ENCODE measurements around the gene POLR2J. TPM values are rescaled to one million over a fixed set of nuclear protein-coding genes. Genes with fewer than 3 reads are reported as not detected.

Gene POLR2J
- total RNA-seq, 1 donor from 2014 or later: 12.4 TPM

GRCh38 chr7:102436118-102436517, 42.6 kb downstream of the POLR2J start:
- DNase-seq: no peak

DNA sequence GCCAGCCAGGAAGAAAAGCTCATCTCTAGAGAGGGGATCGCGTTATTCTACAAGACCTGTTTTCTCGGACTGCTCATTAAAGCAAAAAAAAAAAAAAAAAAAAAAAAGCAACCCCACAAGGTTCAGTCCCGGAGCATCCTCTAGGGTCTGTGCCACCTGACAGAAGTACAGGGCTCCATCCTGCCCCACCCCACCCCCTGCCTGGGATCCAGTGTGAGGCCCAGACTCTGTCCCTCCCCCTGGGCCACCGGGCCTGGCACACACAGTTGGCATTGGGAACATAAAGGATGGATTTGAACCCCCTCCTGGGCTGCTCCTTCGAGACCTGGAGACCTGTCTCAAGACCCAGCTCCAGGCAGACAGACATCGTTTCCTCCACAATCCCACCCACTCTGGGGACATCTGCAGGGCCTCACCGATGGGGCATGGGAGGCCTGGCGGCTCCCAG, 44.7 kb downstream of the POLR2J start:
- no peak for DNase-seq

DNA sequence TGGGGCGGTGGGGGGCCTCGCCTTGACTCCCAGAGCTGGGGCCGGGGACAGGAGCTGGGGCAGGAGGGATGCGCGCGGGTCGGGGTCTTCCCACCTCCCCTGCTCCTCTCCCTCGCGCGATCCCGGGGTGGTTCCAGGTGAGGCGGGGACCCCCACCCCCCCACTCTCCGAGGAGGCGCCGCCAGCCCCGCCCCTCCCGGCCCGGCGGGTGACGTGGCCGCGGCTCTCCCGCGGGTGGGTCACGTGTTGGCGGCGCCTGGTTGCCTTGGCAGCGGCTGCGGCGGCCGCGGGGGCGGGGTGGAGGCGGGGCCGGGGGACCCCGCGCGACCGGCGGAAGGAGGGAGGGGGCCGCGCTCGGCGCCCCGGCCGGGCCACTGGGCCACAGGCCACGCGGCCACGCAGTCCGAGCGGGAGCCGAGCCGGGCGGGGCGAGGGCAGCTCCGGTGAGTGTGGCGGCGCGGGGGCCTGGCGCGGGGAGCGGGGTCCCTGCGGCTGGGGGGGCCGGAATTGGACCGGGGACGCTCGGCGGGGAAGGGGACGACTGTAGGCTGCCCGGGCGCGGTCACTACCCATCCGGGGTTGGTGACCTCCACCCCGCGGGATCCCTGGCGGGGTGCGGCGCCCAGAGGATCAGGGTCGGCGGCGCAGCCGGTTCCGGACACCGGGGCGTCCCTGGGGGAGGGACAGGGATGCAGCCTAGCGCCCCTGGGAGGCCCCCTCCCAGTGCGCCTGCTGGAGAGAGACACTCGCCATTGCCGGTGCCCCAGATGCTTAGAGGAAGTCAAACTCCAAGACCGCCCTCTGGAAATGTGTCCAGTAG, 45.3 kb downstream of the POLR2J start, which contains the start of gene ORAI2:
Gene ORAI2, plus strand, starts transcription at position 357 of the 820 bp plus-strand sequence. CDS start 5,382 bp downstream, outside the sequence.
- DNase-seq: peak; percentile 27

- DNase-seq: peak; percentile 5
Observed at GRCh38 chr7:102432442-102433218, 46.1 kb downstream of the POLR2J start.

- no peak for DNase-seq
Observed at GRCh38 chr7:102431617-102432298, 47.0 kb downstream of the POLR2J start.

DNA sequence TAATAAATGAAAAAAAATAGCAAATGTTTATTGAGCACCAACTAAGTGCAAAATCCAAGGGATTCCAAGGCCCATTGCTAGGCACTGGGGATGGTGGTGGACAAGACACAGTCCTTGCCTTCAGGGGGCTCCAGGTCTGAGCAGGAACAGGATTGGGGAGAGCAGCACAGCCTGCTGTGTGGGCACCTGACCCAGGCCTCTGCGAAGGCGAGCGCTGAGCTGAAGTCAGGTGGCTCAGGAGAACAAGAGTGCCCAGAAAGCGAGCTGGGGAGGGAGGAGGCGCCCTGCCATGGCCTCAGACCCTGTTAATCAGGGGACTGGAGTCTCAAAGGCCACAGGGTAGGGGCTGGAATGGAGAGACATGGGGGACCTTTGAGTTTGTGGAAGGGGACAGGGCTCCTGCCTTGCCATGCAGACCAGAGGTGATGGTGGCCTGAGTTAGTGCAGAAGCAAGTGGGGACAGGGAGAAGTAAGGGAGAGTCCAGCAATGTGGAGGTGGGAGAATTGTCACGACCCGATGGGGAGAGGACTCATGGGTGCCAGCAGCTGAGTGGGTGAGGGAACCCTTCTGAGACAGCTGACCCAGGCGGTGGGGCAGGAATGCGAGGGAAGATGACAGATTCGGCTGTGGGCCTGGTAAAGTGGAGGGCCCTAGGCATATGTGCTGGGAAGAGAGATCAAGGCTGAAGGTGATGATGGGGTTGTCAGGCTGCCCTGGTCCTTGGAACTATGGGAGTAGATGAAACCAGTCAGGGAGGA, 49.4 kb downstream of the POLR2J start:
- no peak for DNase-seq

DNA sequence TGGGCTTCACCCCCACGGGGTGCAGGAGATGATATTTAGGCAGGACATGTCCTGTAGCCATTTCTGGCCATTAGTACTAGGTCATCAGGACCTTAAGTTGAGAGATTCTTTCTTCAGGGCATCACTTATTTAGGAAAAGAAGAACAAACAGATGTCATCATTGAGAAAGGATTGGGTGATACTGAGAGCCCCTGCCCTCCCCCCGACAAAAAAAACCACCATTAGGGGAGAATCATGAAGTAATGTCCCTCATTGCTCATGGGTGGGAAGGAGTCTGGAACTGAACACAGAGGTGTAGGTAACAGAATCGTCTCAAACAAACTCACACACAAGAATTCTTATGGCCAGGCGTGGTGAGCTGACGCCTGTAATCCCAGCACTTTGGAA, 51.7 kb downstream of the POLR2J start:
- no peak for DNase-seq

DNA sequence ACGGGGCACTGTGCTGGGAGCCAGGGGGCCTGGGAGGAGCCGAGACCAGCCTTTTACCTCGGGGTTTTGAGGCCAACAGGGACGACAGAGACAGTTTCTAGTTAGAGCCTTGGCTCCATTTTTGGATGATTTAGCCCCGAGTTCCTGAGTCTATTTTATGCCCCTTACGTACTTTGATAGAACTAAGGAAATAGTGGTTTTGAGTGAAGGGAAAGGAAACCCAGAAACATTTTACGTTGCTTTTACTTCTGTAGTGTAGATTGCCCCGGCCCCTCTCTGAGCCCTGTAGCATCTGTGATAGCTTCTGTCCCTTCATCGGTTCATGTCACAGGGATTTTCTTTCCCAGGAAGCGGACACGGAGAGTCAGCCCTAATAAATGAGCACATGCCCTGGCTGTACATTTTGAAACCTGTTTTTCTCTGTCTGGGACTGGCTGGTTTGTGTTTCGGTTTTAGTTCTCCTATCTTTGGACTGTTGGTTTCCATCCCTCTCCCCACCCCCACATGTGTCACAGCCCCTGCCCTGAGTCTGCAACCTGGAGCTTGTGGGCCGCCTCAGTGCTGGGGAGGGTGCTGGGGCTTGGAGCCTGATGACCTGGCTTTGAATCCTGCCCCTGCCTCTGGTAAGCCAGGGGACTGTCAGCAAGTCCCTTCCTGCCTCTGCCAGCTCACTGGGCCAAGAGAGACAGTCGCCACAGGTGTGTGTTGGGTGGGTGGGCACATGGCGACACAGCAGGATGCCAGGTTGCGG, 52.3 kb downstream of the POLR2J start:
- no peak for DNase-seq

GRCh38 chr7:102425639-102426267, 53.0 kb downstream of the POLR2J start:
- no peak for DNase-seq

GRCh38 chr7:102424787-102425218, 53.9 kb downstream of the POLR2J start:
- no peak for DNase-seq

DNA sequence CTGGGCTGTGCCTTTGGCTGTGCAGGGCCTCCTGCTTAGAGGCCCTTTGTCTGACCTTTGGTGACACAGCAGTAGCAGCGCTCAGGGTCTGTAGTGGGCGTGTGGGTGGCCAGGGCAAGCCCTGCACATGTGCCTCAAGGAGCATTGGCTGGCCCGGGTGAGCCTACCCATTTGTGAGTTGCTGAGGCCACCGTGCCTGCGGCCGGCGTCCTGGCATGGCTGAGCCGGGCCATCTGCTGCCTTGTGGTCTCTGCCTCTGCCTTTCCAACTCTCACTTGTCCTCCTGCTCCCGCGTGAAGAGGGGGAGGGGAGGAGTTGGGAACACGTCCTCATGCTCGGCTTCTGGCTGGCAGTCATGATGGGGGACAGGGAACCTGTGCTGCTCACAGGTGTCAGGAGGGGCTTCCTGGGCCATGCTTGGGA, 54.6 kb downstream of the POLR2J start:
- DNase-seq: no peak

Other genes starting within 250 kb of the POLR2J start
- gene SH2B2, start 192.1 kb downstream of the POLR2J start, total RNA-seq: 2.0 TPM
- gene SPDYE6, start 122.5 kb downstream of the POLR2J start, total RNA-seq: not detected
- gene PRKRIP1, start 82.6 kb downstream of the POLR2J start, total RNA-seq: 18.0 TPM
- gene ORAI2, start 45.3 kb downstream of the POLR2J start, total RNA-seq: 5.2 TPM
- 7.1 TPM for gene ALKBH4, start 14.1 kb downstream of the POLR2J start, total RNA-seq
- gene LRWD1, start 13.9 kb downstream of the POLR2J start, total RNA-seq: 8.0 TPM
- gene RASA4B, start 38.9 kb upstream of the POLR2J start, total RNA-seq: 6.7 TPM
- gene UPK3BL2, start 64.8 kb upstream of the POLR2J start, total RNA-seq: 16.2 TPM
- gene SPDYE2, start 72.3 kb upstream of the POLR2J start, total RNA-seq: not detected
- gene POLR2J3, start 93.7 kb upstream of the POLR2J start, total RNA-seq: 27.6 TPM
- 26.5 TPM for gene RASA4, start 137.8 kb upstream of the POLR2J start, total RNA-seq
- 37.9 TPM for gene UPK3BL1, start 163.9 kb upstream of the POLR2J start, total RNA-seq
- not detected for gene SPDYE2B, start 171.4 kb upstream of the POLR2J start, total RNA-seq
- 3.6 TPM for gene POLR2J2, start 192.7 kb upstream of the POLR2J start, total RNA-seq

Data from skin of body (tissue), 2 donors.